Choroid plexus epithelial cell (primary cell): ENCODE data around the gene UNG.
A peak's percentile ranks its signal among the peaks of the same experiment; 100 is the strongest.
"Not testable (repeated sequence)": the region's sequence is repeated elsewhere in the genome, so short reads cannot be mapped to it uniquely, and the experiment has no call there.

Experiments used
- DNase-seq: peaks from one replicate; pipeline ENCODE4 v3.0.0-alpha.2; 2010; ENCODE audit warnings: low read depth
- H3K4me3 ChIP-seq: 2 replicates; pipeline ENCODE4 v1.5.1; 2011; ENCODE audit warnings: low read depth, mild to moderate bottlenecking, control low read depth, low read length, moderate library complexity
- TF ChIP-seq, protein P1 (sequence below): conservative IDR thresholded peaks from 2 replicates; pipeline ENCODE4 v1.5.1; 2011; ENCODE audit warnings: low read depth, mild to moderate bottlenecking, control low read depth, inconsistent platforms, low read length, moderate library complexity

UNG gene

DNA sequence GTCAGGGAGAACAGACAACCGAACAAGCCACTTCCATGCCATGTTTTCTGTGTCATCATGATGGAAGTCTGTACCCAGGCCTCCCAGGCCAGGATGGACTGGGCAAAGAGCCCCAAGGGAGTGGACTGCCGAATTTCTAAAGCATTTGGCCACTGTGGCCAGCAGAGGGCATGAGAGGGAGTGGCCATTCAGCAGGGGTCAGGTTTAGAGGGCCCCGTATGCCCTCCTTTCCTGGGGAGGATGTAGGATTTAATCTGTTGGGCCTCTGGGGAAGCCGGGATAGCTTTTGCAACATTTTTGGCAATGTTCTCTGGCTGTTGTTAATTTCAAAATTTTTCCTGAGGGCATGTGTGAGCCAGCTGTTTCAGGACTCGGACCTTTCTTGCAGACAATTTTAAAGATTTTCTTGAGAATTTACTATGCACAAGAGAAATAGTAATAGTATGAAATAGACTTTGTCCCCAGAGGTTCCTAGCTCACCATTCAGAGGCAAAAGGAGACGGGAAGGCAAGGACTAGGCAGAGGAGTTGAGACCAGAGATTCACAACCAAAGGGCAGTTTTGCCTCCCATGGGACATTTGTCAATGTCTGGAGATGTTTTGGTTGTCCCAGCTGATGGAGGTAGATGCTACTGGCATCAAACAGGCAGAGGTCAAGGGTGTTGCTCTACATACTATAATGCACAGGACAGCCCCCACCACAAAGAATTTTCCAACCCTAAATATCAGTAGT, 37.0 kb downstream of the UNG start:
- no peak overlapping the region for H3K4me3 ChIP-seq
- peak; percentile 15 for DNase-seq
- TF ChIP-seq, protein P1, sequence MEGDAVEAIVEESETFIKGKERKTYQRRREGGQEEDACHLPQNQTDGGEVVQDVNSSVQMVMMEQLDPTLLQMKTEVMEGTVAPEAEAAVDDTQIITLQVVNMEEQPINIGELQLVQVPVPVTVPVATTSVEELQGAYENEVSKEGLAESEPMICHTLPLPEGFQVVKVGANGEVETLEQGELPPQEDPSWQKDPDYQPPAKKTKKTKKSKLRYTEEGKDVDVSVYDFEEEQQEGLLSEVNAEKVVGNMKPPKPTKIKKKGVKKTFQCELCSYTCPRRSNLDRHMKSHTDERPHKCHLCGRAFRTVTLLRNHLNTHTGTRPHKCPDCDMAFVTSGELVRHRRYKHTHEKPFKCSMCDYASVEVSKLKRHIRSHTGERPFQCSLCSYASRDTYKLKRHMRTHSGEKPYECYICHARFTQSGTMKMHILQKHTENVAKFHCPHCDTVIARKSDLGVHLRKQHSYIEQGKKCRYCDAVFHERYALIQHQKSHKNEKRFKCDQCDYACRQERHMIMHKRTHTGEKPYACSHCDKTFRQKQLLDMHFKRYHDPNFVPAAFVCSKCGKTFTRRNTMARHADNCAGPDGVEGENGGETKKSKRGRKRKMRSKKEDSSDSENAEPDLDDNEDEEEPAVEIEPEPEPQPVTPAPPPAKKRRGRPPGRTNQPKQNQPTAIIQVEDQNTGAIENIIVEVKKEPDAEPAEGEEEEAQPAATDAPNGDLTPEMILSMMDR = peak; percentile 70

DNA sequence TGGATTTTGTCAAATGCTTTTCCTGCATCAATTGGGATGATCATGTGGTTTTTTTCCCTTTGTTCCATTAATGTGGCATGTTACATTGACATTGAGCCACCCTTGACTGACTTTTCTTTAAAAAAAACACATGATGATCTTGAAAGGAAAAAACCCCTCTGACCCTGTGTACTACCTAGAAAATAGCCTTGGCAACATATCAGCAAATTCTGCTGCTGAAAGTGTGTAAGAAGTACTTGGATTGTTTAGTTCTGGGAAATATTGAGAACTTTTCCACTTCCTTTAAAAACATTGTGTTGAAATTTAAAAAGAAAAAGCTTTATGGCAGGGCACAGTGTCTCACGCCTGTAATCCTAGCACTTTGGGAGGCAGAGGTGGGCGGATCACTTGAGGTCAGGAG, 39.7 kb downstream of the UNG start:
- DNase-seq = no peak
- TF ChIP-seq, protein P1 = no peak

DNA sequence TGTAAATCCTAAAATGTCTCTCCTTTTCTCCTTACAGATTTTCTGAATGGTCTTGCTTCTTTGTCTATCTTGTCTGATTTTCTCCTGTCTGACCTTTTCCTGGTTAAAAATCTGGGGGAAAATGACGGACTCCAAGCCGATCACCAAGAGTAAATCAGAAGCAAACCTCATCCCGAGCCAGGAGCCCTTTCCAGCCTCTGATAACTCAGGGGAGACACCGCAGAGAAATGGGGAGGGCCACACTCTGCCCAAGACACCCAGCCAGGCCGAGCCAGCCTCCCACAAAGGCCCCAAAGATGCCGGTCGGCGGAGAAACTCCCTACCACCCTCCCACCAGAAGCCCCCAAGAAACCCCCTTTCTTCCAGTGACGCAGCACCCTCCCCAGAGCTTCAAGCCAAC, 42.0 kb downstream of the UNG start:
- DNase-seq = no peak
- TF ChIP-seq, protein P1 = no peak
- H3K4me3 ChIP-seq = no peak overlapping the region

More for the DNA sequence above, 39.7 kb downstream of the UNG start:
- H3K4me3 ChIP-seq = no peak overlapping the region

DNA sequence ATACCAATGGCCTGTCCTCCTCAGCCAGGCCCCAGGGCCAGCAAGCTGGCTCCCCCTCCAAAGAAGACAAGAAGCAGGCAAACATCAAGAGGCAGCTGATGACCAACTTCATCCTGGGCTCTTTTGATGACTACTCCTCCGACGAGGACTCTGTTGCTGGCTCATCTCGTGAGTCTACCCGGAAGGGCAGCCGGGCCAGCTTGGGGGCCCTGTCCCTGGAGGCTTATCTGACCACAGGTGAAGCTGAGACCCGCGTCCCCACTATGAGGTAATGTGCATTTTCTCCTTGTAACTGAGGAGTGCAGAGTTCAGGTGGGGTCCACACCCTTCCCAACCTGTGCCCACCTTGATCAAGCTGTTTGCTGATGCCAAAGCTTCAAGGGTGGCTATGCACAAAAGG, 42.4 kb downstream of the UNG start:
- TF ChIP-seq, protein P1 = no peak
- no peak for DNase-seq
- no peak overlapping the region for H3K4me3 ChIP-seq

DNA sequence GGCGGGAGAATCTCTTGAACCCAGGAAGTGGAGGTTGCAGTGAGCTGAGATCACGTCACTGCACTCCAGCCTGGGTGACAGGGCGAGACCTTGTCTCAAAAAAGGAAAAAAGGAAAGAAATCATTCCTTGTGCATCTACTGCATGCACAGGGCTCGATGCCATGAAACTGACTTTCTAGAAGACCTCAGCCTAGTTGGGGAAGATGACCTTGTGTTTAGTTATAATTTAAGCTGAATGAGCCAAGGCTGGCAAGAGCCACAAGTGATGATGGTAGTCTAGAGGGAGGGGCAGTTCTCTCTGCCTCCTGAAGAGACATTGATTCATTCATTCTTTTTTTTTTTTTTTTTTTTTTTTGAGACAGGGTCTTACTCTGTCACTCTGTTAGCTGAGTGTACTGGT, 43.2 kb downstream of the UNG start:
- TF ChIP-seq, protein P1 = no peak
- no peak for DNase-seq
- no peak overlapping the region for H3K4me3 ChIP-seq

DNA sequence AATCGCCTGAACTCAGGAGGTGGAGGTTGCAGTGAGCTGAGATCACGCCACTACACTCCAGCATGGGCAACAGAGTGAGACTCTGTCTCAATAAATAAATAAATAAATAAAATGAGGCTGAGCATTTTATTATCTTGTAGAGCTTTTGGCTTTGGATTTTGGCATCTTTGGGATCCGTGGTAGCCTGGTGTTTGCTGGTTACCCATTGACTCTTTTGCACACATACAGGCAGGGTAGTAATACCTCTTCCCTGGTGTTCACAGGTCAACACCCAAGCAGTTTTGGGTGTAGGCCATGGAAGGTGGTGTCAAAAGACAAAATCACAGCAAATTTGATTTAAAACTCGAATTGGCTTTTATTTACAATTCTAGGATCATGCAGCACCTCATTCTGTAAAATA, 46.8 kb downstream of the UNG start:
- H3K4me3 ChIP-seq = no peak overlapping the region
- TF ChIP-seq, protein P1 = no peak
- no peak for DNase-seq

DNA sequence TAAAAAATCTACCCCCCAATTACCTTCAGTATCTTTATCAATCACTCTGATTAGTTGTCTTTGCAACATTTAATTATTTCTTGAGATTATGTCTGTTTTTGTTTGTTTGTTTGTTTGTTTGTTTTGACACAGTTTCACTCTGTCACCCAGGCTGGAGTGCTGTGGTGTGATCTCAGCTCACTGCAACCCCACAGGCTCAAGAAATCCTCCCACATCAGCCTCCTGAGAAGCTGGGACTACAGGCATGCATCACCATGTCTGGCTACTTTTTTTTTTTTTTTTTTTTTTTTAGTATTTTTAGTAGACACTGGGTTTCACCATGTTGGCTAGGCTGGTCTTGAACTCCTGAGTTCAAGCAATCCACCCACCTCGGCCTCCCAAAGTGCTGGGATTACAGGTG, 49.7 kb downstream of the UNG start:
- not testable (repeated sequence) for H3K4me3 ChIP-seq, DNase-seq

DNA sequence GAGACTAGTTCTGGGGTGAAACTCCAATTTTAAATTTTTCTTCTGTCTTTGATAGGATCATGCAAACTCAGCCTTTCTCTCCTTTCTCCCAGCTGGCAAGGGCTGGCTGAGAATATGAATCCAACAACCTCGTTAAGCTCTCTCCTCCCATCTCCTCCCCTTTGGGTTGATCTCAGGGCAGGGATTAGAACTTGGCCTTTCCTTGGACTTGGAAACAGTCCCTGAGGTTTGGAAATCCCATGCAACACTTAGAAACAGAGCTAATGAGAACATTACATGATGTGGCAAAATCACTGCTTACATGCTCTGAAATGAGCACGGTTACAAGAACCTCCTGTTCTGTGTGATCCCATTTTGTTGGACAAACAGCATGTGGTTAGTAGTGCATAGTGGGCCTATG, 50.6 kb downstream of the UNG start:
- TF ChIP-seq, protein P1 = no peak
- H3K4me3 ChIP-seq = no peak overlapping the region
- DNase-seq = no peak
